K562 (cell line): ENCODE measurements around the gene NMRAL1. TPM values are rescaled to one million over a fixed set of nuclear protein-coding genes. Genes with fewer than 3 reads are reported as not detected.

ENCODE experiments used
- CBFB ChIP-seq: sonication (generic); formaldehyde crosslinking; IDR thresholded peaks from 2 replicates; pipeline ENCODE4 v1.4.0; 2020; ENCODE audit warnings: mild to moderate bottlenecking, missing genetic modification reagents
- CREBBP ChIP-seq: IDR thresholded peaks from one replicate; pipeline ENCODE4 v1.6.1; 2012; ENCODE audit warnings: low read depth, mild to moderate bottlenecking, control low read depth, inconsistent platforms, low read length
- CTCFL ChIP-seq: IDR thresholded peaks from 2 replicates; pipeline ENCODE4 v1.6.1; 2011; ENCODE audit warnings: borderline replicate concordance, low read depth, mild to moderate bottlenecking, moderate library complexity, low read length; ENCODE audit not compliant: insufficient read depth, poor library complexity, severe bottlenecking
- CXXC5 ChIP-seq: fragments of 250-450 bp; sonication (Bioruptor Pico); IDR thresholded peaks from 2 replicates; pipeline ENCODE4 v1.8.0; 2022; ENCODE audit warnings: inconsistent platforms, mild to moderate bottlenecking, moderate library complexity
- FOXK2 ChIP-seq, 2 experiments: fragments of 450-650 bp; IDR thresholded peaks in 1 of 2; conservative IDR thresholded peaks in 1 of 2; 2 replicates each; pipeline ENCODE4 v1.6.1; 2016; ENCODE audit warnings: low read depth in 2 of 2, mild to moderate bottlenecking in 1 of 2
- HLTF ChIP-seq: fragments of 450-650 bp; IDR thresholded peaks from 2 replicates; pipeline ENCODE4 v1.6.1; 2016
- HNRNPL ChIP-seq: fragments of 200-400 bp; formaldehyde crosslinking; IDR thresholded peaks from 2 replicates; pipeline ENCODE4 v1.6.1; 2017; ENCODE audit warnings: low read depth, mild to moderate bottlenecking, low read length
- KDM1A ChIP-seq, 2 experiments: fragments of 450-650 bp; IDR thresholded peaks; 2 replicates each; pipeline ENCODE4 v1.6.1; 2016; ENCODE audit warnings: mild to moderate bottlenecking in 2 of 2
- MYNN ChIP-seq, 2 experiments: sonication (generic); formaldehyde crosslinking in 1 of 2; IDR thresholded peaks; 2 replicates each; pipeline versions ENCODE4 v1.5.0 to v1.6.1; 2016 to 2020; ENCODE audit warnings: antibody characterized with exemption in 1 of 2, missing genetic modification reagents in 1 of 2
- NUFIP1 ChIP-seq: fragments of 450-650 bp; IDR thresholded peaks from 2 replicates; pipeline ENCODE4 v1.6.1; 2018; ENCODE audit not compliant: partially characterized antibody
- PHTF2 ChIP-seq: fragments of 250-450 bp; sonication (Bioruptor Pico); IDR thresholded peaks from 2 replicates; pipeline ENCODE4 v1.5.0; 2021; ENCODE audit warnings: mild to moderate bottlenecking
- SMARCE1 ChIP-seq: fragments of 450-650 bp; IDR thresholded peaks from 2 replicates; pipeline ENCODE4 v1.7.1; 2016; ENCODE audit warnings: mild to moderate bottlenecking
- SP1 ChIP-seq: sonication (generic); formaldehyde crosslinking; IDR thresholded peaks from 2 replicates; pipeline ENCODE4 v1.8.1; 2022; ENCODE audit warnings: mild to moderate bottlenecking, missing genetic modification reagents
- USF2 ChIP-seq: sonication (generic); formaldehyde crosslinking; IDR thresholded peaks from 2 replicates; pipeline ENCODE4 v1.5.0; 2020; ENCODE audit warnings: missing genetic modification reagents
- VEZF1 ChIP-seq: fragments of 200-800 bp; sonication (Bioruptor generic); IDR thresholded peaks from 2 replicates; pipeline ENCODE4 v1.6.1; 2017; ENCODE audit warnings: missing genetic modification characterization, missing compliant biosample characterization
- ZBTB33 ChIP-seq: sonication (generic); formaldehyde crosslinking; IDR thresholded peaks from 2 replicates; pipeline ENCODE4 v1.8.1; 2023; ENCODE audit warnings: mild to moderate bottlenecking, missing genetic modification reagents
- ZNF354B ChIP-seq: fragments of 250-450 bp; sonication (Bioruptor Pico); IDR thresholded peaks from 2 replicates; pipeline ENCODE4 v1.4.0; 2020
- ZNF444 ChIP-seq: fragments of 250-450 bp; sonication (Bioruptor Pico); IDR thresholded peaks from 2 replicates; pipeline ENCODE4 v1.4.0; 2020; ENCODE audit warnings: mild to moderate bottlenecking, moderate library complexity
- ZNF740 ChIP-seq, 3 experiments: fragments of 200-800 bp in 1 of 3; sonication (Bioruptor generic) in 1 of 3; sonication (generic) in 1 of 3; formaldehyde crosslinking in 1 of 3; IDR thresholded peaks; 2 replicates each; pipeline versions ENCODE4 v1.6.1 to v1.8.0; 2016 to 2022; ENCODE audit warnings: mild to moderate bottlenecking in 2 of 3, missing compliant biosample characterization in 2 of 3, missing genetic modification characterization in 2 of 3, missing genetic modification reagents in 1 of 3
- ZNF75A ChIP-seq: fragments of 450-650 bp; formaldehyde crosslinking; IDR thresholded peaks from 2 replicates; pipeline ENCODE4 v1.4.0; 2020; ENCODE audit warnings: mild to moderate bottlenecking
- polyA plus RNA-seq, 8 experiments: library from polyadenylated mRNA; depleted of rRNA in 4 of 8; stranded (reverse) in 5 of 8; unstranded in 3 of 8; fragments of >200 nt; fragmentation: Nextera tagmentation in 2 of 8; fragmentation: Illumina TruSeq in 1 of 8; extraction: Ambion mirVana in 2 of 8; extraction: Trizol in 1 of 8; gene quantifications; 2 replicates each; pipeline versions ENCODE4 v1.2.1 to v1.2.3, GENCODE V29; 2011 to 2014; ENCODE audit warnings: inconsistent platforms in 1 of 8, missing spikeins in 1 of 8
- total RNA-seq, 7 experiments: library from RNA; depleted of rRNA in 6 of 7; stranded (reverse); fragments of >200 nt in 6 of 7; fragmentation: Illumina TruSeq in 2 of 7; extraction: Trizol in 2 of 7; gene quantifications; 2 replicates each; pipeline versions ENCODE4 v1.2.1 to v1.2.3, GENCODE V29; 2011 to 2021; ENCODE audit warnings: low replicate concordance in 1 of 7

Gene NMRAL1
- total and polyA plus RNA-seq, 9 of the 15 experiments (the other 6 are each of a cell fraction or from before 2014, with no cell fraction given), result 6.3 to 116 (median 63.2) TPM

- peak; percentile 49 for TF ChIP-seq VEZF1 (CRISPR knock-in tag)
- peak; percentile 93 for TF ChIP-seq CTCFL
- no peak for TF ChIP-seq ZNF444
- peak; percentile 55 for TF ChIP-seq ZBTB33 (CRISPR knock-in tag)
- TF ChIP-seq ZNF740 (CRISPR knock-in tag; IDR thresholded peaks at IDR 0.05), result peak; percentile 57; the same call in 1 of the 2 replicates
- TF ChIP-seq ZNF740 (tag; IDR thresholded peaks at IDR 0.05), result no peak; a peak in 1 of 4 replicates
- TF ChIP-seq CXXC5 (CRISPR knock-in tag), result peak; percentile 90
- no peak for TF ChIP-seq HLTF
- TF ChIP-seq FOXK2 (conservative IDR thresholded peaks at IDR 0.05 in 1 of 2, IDR thresholded peaks at IDR 0.05 in 1 of 2; ENCODE audit: low read depth in 2 of 2), result peak; percentile 14 to 85; a peak in 3 of 4 replicates
- no peak for TF ChIP-seq CREBBP
- no peak for TF ChIP-seq CBFB (CRISPR knock-in tag)
- TF ChIP-seq NUFIP1, result no peak
- TF ChIP-seq SMARCE1, result no peak; the same call in 1 of the 2 replicates
- TF ChIP-seq ZNF75A (CRISPR knock-in tag), result no peak
- TF ChIP-seq MYNN (IDR thresholded peaks at IDR 0.05), result 0 out of 2 replicates have a peak, but pooled peaks have one; percentile 34
- no peak for TF ChIP-seq MYNN (CRISPR knock-in tag; IDR thresholded peaks at IDR 0.05)
- no peak for TF ChIP-seq KDM1A (IDR thresholded peaks at IDR 0.05)
- TF ChIP-seq HNRNPL, result peak; percentile 51; the same call in 1 of the 2 replicates
- peak; percentile 80 for TF ChIP-seq USF2 (CRISPR knock-in tag)
- TF ChIP-seq SP1 (CRISPR knock-in tag), result peak; percentile 72
- TF ChIP-seq PHTF2, result no peak
- TF ChIP-seq ZNF354B (CRISPR knock-in tag), result no peak
These were observed at the start of gene NMRAL1 (continued) for GRCh38 chr16:4474192-4474961.
